K562 (cell line): ENCODE data around the gene CEND1. TPM values are rescaled to one million over a fixed set of nuclear protein-coding genes. Genes with fewer than 3 reads are reported as not detected.

Source experiments
- ATAC-seq: fragments of 200-7000 bp; cut with Tn5 transposase; 3 replicates; pipeline ENCODE4 v1.9.1; 2020; ENCODE audit warnings: moderate library complexity
- BruUV-seq: library from RNA; stranded (reverse); fragments of 400-500 nt; replicated peaks from 2 replicates; lab custom pipeline; 2021; lab: Mats Ljungman, UMichigan
- CTCF ChIA-PET: fragments of 300-600 bp; formaldehyde crosslinking; extraction: SDS; loops from one replicate; lab custom pipeline; 2021; ENCODE audit warnings: low intra/inter-chr PET ratio; lab: Yijun Ruan, JAX
- POLR2A ChIA-PET: fragments of 300-600, 350-650 bp; sonication (Branson Sonifier 250); formaldehyde crosslinking; extraction: SDS; loops from one replicate; lab custom pipeline; 2021; ENCODE audit warnings: antibody characterized with exemption, inconsistent platforms; lab: Yijun Ruan, JAX
- DNase-seq, 4 experiments: peaks; one replicate each; pipeline versions ENCODE4 v3.0.0 to v3.0.0-alpha.2; 2011 to 2018; ENCODE audit warnings: low spot score in 3 of 4, mixed read lengths in 3 of 4; ENCODE audit errors: extremely low read depth in 1 of 4
- FAIRE-seq: peaks from 2 replicates; lab custom pipeline; 2011; peaks lifted over from hg19 to GRCh38; lab: Jason Lieb, UNC
- H2AFZ ChIP-seq: 2 replicates; pipeline ENCODE4 v1.6.0; 2011; ENCODE audit warnings: low read depth, low read length, control low read depth, inconsistent platforms
- H3K27ac ChIP-seq: fragments of 200-600 bp; 3 replicates; pipeline ENCODE4 v1.8.0; 2011; ENCODE audit warnings: low read depth, mild to moderate bottlenecking, control low read depth, inconsistent platforms, low read length, moderate library complexity, mixed read lengths; ENCODE audit errors: extremely low read depth
- H3K27me3 ChIP-seq, 2 experiments: fragments of 300-600 bp in 1 of 2; 2 replicates in 1 of 2; 3 replicates in 1 of 2; pipeline versions ENCODE4 v1.6.0 to v1.8.0; 2011; ENCODE audit warnings: inconsistent platforms in 2 of 2, low read length in 2 of 2, mild to moderate bottlenecking in 1 of 2, mixed read lengths in 1 of 2, moderate library complexity in 1 of 2; ENCODE audit not compliant: control insufficient read depth in 2 of 2, insufficient read depth in 2 of 2
- H3K36me3 ChIP-seq: fragments of 300-600 bp; 3 replicates; pipeline ENCODE4 v1.8.0; 2011; ENCODE audit warnings: mild to moderate bottlenecking, low read length, inconsistent platforms; ENCODE audit not compliant: control insufficient read depth, insufficient read depth
- H3K4me1 ChIP-seq, 2 experiments: fragments of 200-600 bp in 1 of 2; replicated peaks in 1 of 2; 2 replicates in 1 of 2; 3 replicates in 1 of 2; pipeline versions ENCODE4 v1.5.1 to v1.8.0; 2011; ENCODE audit warnings: inconsistent platforms in 2 of 2, low read length in 2 of 2, mild to moderate bottlenecking in 1 of 2, mixed read lengths in 1 of 2, moderate library complexity in 1 of 2; ENCODE audit not compliant: control insufficient read depth in 2 of 2, insufficient read depth in 2 of 2
- H3K4me2 ChIP-seq: 2 replicates; pipeline ENCODE4 v1.6.1; 2011; ENCODE audit warnings: low read length, control low read depth, inconsistent platforms, mixed read lengths; ENCODE audit not compliant: insufficient read depth
- H3K4me3 ChIP-seq: fragments of 200-600 bp; sonication (generic), shearing (Covaris generic); 2 replicates; pipeline ENCODE4 v1.5.1; 2016; ENCODE audit warnings: control low read depth, inconsistent platforms
- H3K79me2 ChIP-seq: fragments of 200-600 bp; 3 replicates; pipeline ENCODE4 v1.8.0; 2011; ENCODE audit warnings: low read length, inconsistent platforms; ENCODE audit not compliant: control insufficient read depth, insufficient read depth
- H3K9ac ChIP-seq, 2 experiments: 2 replicates each; pipeline versions ENCODE4 v1.6.0 to v1.6.1; 2011; ENCODE audit warnings: low read depth in 2 of 2, low read length in 2 of 2, control low read depth in 1 of 2, inconsistent platforms in 1 of 2, mild to moderate bottlenecking in 1 of 2, mixed read lengths in 1 of 2; ENCODE audit not compliant: insufficient read depth in 1 of 2
- H3K9me1 ChIP-seq: one replicate; pipeline ENCODE4 v1.6.0; 2011; ENCODE audit warnings: inconsistent platforms, mild to moderate bottlenecking, low read length, moderate library complexity; ENCODE audit not compliant: control insufficient read depth, insufficient read depth
- H3K9me3 ChIP-seq: replicated peaks from 2 replicates; pipeline ENCODE4 v1.5.1; 2011; ENCODE audit warnings: low read depth, low read length, inconsistent platforms; ENCODE audit not compliant: control insufficient read depth, insufficient read depth
- H4K20me1 ChIP-seq: replicated peaks from 2 replicates; pipeline ENCODE4 v1.6.1; 2011; ENCODE audit warnings: low read length, inconsistent platforms, mixed read lengths; ENCODE audit not compliant: control insufficient read depth, insufficient read depth
- ERF ChIP-seq: fragments of 450-650 bp; formaldehyde crosslinking; IDR thresholded peaks from 2 replicates; pipeline ENCODE4 v1.4.0; 2020; ENCODE audit warnings: mild to moderate bottlenecking, mixed read lengths
- POLR2A ChIP-seq: fragments of 450-650 bp; conservative IDR thresholded peaks from 2 replicates; pipeline ENCODE4 v1.6.1; 2016
- SMAD2 ChIP-seq: fragments of 150-350 bp; IDR thresholded peaks from 2 replicates; pipeline ENCODE4 v1.6.1; 2014; ENCODE audit warnings: low read depth, mild to moderate bottlenecking, low read length
- SUPT5H ChIP-seq: fragments of 450-650 bp; IDR thresholded peaks from 2 replicates; pipeline ENCODE4 v1.6.1; 2016
- TAF9B ChIP-seq: fragments of 450-650 bp; IDR thresholded peaks from 2 replicates; pipeline ENCODE4 v1.6.1; 2018; ENCODE audit warnings: mild to moderate bottlenecking; ENCODE audit not compliant: partially characterized antibody
- WGBS: fragments of 100-300 bp; shearing (Covaris generic); methylation state at CpG from one replicate; pipeline ENCODE4 v1.1.6; 2016; ENCODE audit warnings: low coverage, mixed read lengths; ENCODE audit not compliant: insufficient coverage; ENCODE audit errors: missing lambda C conversion rate; 5-methylcytosine and 5-hydroxymethylcytosine counted together
- in situ Hi-C: fragments of 300-500 bp; cut with MboI; formaldehyde crosslinking; loops from 4 replicates; pipeline ENCODE4 v1.15.0; 2018; ENCODE audit warnings: inconsistent platforms, mixed read lengths
- intact Hi-C: fragments of 100-400 bp; cut with micrococcal nuclease; formaldehyde crosslinking; loops from 2 replicates; pipeline ENCODE4 v1.14.2; 2022
- polyA plus RNA-seq, 8 experiments: library from polyadenylated mRNA; depleted of rRNA in 4 of 8; stranded (reverse) in 5 of 8; unstranded in 3 of 8; fragments of >200 nt; fragmentation: Nextera tagmentation in 2 of 8; fragmentation: Illumina TruSeq in 1 of 8; extraction: Ambion mirVana in 2 of 8; extraction: Trizol in 1 of 8; gene quantifications; 2 replicates each; pipeline versions ENCODE4 v1.2.1 to v1.2.3, GENCODE V29; 2011 to 2014; ENCODE audit warnings: inconsistent platforms in 1 of 8, missing spikeins in 1 of 8
- total RNA-seq, 7 experiments: library from RNA; depleted of rRNA in 6 of 7; stranded (reverse); fragments of >200 nt in 6 of 7; fragmentation: Illumina TruSeq in 2 of 7; extraction: Trizol in 2 of 7; gene quantifications; 2 replicates each; pipeline versions ENCODE4 v1.2.1 to v1.2.3, GENCODE V29; 2011 to 2021; ENCODE audit warnings: low replicate concordance in 1 of 7
- TF ChIP-seq, protein P1 (sequence below): IDR thresholded peaks from 3 replicates; pipeline ENCODE4 v1.6.1; 2011; ENCODE audit warnings: borderline replicate concordance, mild to moderate bottlenecking; ENCODE audit not compliant: insufficient read length, insufficient read depth
- TF ChIP-seq, protein P2 (sequence below): conservative IDR thresholded peaks from 2 replicates; pipeline ENCODE4 v1.6.1; 2011; ENCODE audit warnings: low read depth, mild to moderate bottlenecking, low read length; ENCODE audit not compliant: control insufficient read depth
- TF ChIP-seq, protein P3 (sequence below): IDR thresholded peaks from 3 replicates; pipeline ENCODE4 v1.6.1; 2011; ENCODE audit warnings: borderline replicate concordance, mild to moderate bottlenecking, moderate library complexity; ENCODE audit not compliant: insufficient read length; ENCODE audit errors: extremely low read depth
- TF ChIP-seq, protein P4 (sequence below): sonication (generic); formaldehyde crosslinking; IDR thresholded peaks from 2 replicates; pipeline ENCODE4 v1.8.1; 2023; ENCODE audit warnings: mild to moderate bottlenecking, missing genetic modification reagents

Gene CEND1
- total and polyA plus RNA-seq, 9 of the 15 experiments (the other 6 are each of a cell fraction or from before 2014, with no cell fraction given): 0.13 to 0.18 (median 0.16) TPM; not detected in 6

DNA sequence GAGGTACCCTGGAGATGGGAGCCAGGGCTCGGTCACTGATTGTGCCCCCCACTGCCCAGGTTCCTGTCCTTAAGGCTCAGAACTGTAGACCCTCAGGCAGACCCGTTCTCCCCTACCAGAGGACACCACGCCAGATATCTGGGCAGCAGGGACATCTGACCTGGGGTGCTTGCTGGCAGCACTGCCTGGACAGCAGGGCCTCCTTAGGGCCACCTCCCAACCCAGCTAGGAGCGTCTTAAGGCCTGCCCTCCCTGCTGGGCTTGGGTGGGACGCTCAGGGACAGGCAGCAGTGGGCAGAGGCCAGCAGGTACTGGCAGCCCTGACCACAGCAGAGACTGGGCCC is 49.4 kb upstream of the CEND1 start:
- CTCF ChIA-PET: no interaction called here
- TF ChIP-seq, protein P1, sequence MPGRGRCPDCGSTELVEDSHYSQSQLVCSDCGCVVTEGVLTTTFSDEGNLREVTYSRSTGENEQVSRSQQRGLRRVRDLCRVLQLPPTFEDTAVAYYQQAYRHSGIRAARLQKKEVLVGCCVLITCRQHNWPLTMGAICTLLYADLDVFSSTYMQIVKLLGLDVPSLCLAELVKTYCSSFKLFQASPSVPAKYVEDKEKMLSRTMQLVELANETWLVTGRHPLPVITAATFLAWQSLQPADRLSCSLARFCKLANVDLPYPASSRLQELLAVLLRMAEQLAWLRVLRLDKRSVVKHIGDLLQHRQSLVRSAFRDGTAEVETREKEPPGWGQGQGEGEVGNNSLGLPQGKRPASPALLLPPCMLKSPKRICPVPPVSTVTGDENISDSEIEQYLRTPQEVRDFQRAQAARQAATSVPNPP: no peak
- TF ChIP-seq, protein P2, sequence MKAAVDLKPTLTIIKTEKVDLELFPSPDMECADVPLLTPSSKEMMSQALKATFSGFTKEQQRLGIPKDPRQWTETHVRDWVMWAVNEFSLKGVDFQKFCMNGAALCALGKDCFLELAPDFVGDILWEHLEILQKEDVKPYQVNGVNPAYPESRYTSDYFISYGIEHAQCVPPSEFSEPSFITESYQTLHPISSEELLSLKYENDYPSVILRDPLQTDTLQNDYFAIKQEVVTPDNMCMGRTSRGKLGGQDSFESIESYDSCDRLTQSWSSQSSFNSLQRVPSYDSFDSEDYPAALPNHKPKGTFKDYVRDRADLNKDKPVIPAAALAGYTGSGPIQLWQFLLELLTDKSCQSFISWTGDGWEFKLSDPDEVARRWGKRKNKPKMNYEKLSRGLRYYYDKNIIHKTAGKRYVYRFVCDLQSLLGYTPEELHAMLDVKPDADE: no peak
- TF ChIP-seq, protein P3, sequence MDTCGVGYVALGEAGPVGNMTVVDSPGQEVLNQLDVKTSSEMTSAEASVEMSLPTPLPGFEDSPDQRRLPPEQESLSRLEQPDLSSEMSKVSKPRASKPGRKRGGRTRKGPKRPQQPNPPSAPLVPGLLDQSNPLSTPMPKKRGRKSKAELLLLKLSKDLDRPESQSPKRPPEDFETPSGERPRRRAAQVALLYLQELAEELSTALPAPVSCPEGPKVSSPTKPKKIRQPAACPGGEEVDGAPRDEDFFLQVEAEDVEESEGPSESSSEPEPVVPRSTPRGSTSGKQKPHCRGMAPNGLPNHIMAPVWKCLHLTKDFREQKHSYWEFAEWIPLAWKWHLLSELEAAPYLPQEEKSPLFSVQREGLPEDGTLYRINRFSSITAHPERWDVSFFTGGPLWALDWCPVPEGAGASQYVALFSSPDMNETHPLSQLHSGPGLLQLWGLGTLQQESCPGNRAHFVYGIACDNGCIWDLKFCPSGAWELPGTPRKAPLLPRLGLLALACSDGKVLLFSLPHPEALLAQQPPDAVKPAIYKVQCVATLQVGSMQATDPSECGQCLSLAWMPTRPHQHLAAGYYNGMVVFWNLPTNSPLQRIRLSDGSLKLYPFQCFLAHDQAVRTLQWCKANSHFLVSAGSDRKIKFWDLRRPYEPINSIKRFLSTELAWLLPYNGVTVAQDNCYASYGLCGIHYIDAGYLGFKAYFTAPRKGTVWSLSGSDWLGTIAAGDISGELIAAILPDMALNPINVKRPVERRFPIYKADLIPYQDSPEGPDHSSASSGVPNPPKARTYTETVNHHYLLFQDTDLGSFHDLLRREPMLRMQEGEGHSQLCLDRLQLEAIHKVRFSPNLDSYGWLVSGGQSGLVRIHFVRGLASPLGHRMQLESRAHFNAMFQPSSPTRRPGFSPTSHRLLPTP: no peak
- TF ChIP-seq SUPT5H: peak; percentile 23; the same call in 1 of the 2 replicates
- TF ChIP-seq POLR2A: peak; percentile 17
- TF ChIP-seq, protein P4, sequence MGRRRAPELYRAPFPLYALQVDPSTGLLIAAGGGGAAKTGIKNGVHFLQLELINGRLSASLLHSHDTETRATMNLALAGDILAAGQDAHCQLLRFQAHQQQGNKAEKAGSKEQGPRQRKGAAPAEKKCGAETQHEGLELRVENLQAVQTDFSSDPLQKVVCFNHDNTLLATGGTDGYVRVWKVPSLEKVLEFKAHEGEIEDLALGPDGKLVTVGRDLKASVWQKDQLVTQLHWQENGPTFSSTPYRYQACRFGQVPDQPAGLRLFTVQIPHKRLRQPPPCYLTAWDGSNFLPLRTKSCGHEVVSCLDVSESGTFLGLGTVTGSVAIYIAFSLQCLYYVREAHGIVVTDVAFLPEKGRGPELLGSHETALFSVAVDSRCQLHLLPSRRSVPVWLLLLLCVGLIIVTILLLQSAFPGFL (CRISPR knock-in tag): no peak
- TF ChIP-seq TAF9B: no peak
- 0 out of 2 replicates have a peak, but pooled peaks have one; percentile 10 for TF ChIP-seq ERF (CRISPR knock-in tag)
- TF ChIP-seq SMAD2: no peak
- no peak overlapping the region for H3K4me2 ChIP-seq
- peaks cover 65% of the 10 kb centered on the region; the same call in 2 of the 3 replicates for H3K36me3 ChIP-seq
- DNase-seq (no peak), FAIRE-seq (no peak), ATAC-seq (no peak)
- H3K27me3 ChIP-seq: no peaks in the 10 kb centered on the region
- peaks cover 7% of the 10 kb centered on the region for H4K20me1 ChIP-seq
- H3K9ac ChIP-seq: peak overlapping the region; percentile 25 to 81; a peak in 2 of 4 replicates
- intact Hi-C loops (no loop called here), in situ Hi-C loops (no loop called here)
- peak overlapping the region; percentile 69 for H3K27ac ChIP-seq
- BruUV-seq: no TSS peak
- POLR2A ChIA-PET: interaction anchor here (0.6 to 5.2 kb wide), 3 partner anchors 11 to 263 kb away, joined by 4 to 36 read pairs (median 5); partner anchors contain the start of genes CRACR2B and PNPLA2
- peaks cover 74% of the 10 kb centered on the region for H3K79me2 ChIP-seq
- H3K4me1 ChIP-seq: peaks cover 31 to 82% of the 10 kb centered on the region in 2 experiments
- no peak overlapping the region for H3K4me3 ChIP-seq
- 85% methylated on average over 5 of the region's 5 CpGs for WGBS
- no peaks in the 10 kb centered on the region for H3K9me3 ChIP-seq
- peaks cover 4% of the 10 kb centered on the region for H3K9me1 ChIP-seq
- H2AFZ ChIP-seq: no peak overlapping the region
